HepG2 (cell line): ENCODE results near the gene PSPH. TPM values are rescaled to one million over a fixed set of nuclear protein-coding genes. Genes with fewer than 3 reads are reported as not detected.

Experiments used
- DMTF1 ChIP-seq: sonication (generic); formaldehyde crosslinking; IDR thresholded peaks from 2 replicates; pipeline ENCODE4 v1.4.0; 2020; ENCODE audit warnings: mild to moderate bottlenecking, missing genetic modification reagents
- HOXA9 ChIP-seq: sonication (generic); formaldehyde crosslinking; IDR thresholded peaks from 2 replicates; pipeline ENCODE4 v1.8.1; 2022; ENCODE audit warnings: missing genetic modification reagents, mild to moderate bottlenecking, moderate library complexity, borderline replicate concordance
- KAT7 ChIP-seq: IDR thresholded peaks from 2 replicates; pipeline ENCODE4 v1.6.1; 2018; ENCODE audit warnings: borderline replicate concordance, missing compliant biosample characterization
- KLF12 ChIP-seq: sonication (generic); formaldehyde crosslinking; IDR thresholded peaks from 2 replicates; pipeline ENCODE4 v1.4.0; 2020; ENCODE audit warnings: missing genetic modification reagents, borderline replicate concordance
- MEIS1 ChIP-seq: sonication (generic); formaldehyde crosslinking; IDR thresholded peaks from 2 replicates; pipeline ENCODE4 v1.9.0; 2021; ENCODE audit warnings: mild to moderate bottlenecking, missing genetic modification reagents, moderate library complexity, borderline replicate concordance
- MTA1 ChIP-seq: sonication (generic); formaldehyde crosslinking; IDR thresholded peaks from 2 replicates; pipeline ENCODE4 v1.4.0; 2020; ENCODE audit warnings: missing genetic modification reagents, mild to moderate bottlenecking, borderline replicate concordance
- RARA ChIP-seq: IDR thresholded peaks from 2 replicates; pipeline ENCODE4 v1.6.1; 2016; ENCODE audit warnings: missing genetic modification reagents, missing compliant biosample characterization
- SPEN ChIP-seq: sonication (generic); formaldehyde crosslinking; IDR thresholded peaks from 2 replicates; pipeline ENCODE4 v1.5.1; 2020; ENCODE audit warnings: low read depth, mild to moderate bottlenecking, missing genetic modification reagents
- TBL1XR1 ChIP-seq: fragments of 150-350 bp; IDR thresholded peaks from 2 replicates; pipeline ENCODE4 v1.6.1; 2014; ENCODE audit warnings: borderline replicate concordance, low read length; ENCODE audit not compliant: partially characterized antibody
- TERF1 ChIP-seq: sonication (generic); formaldehyde crosslinking; IDR thresholded peaks from 2 replicates; pipeline ENCODE4 v1.8.0; 2022; ENCODE audit warnings: mild to moderate bottlenecking, missing genetic modification reagents, moderate library complexity
- YY1 ChIP-seq: IDR thresholded peaks from 2 replicates; pipeline ENCODE4 v1.6.1; 2011; ENCODE audit warnings: low read length, low read depth, moderate library complexity, mild to moderate bottlenecking; ENCODE audit not compliant: insufficient read depth, insufficient replicate concordance
- ZFP36L1 ChIP-seq: sonication (generic); formaldehyde crosslinking; IDR thresholded peaks from 2 replicates; pipeline ENCODE4 v1.8.0; 2022; ENCODE audit warnings: mild to moderate bottlenecking, missing genetic modification reagents, moderate library complexity
- ZNF276 ChIP-seq: sonication (generic); formaldehyde crosslinking; IDR thresholded peaks from 2 replicates; pipeline ENCODE4 v1.4.0; 2020; ENCODE audit warnings: mild to moderate bottlenecking, low read depth, missing genetic modification reagents
- ZNF343 ChIP-seq: sonication (generic); formaldehyde crosslinking; IDR thresholded peaks from 2 replicates; pipeline ENCODE4 v1.4.0; 2020; ENCODE audit warnings: mild to moderate bottlenecking, missing genetic modification reagents
- ZNF574 ChIP-seq: sonication (generic); formaldehyde crosslinking; IDR thresholded peaks from 2 replicates; pipeline ENCODE4 v1.4.0; 2020; ENCODE audit warnings: missing genetic modification reagents
- ZNF777 ChIP-seq: sonication (generic); formaldehyde crosslinking; IDR thresholded peaks from 2 replicates; pipeline ENCODE4 v1.4.0; 2020; ENCODE audit warnings: missing genetic modification reagents
- ZNF784 ChIP-seq: sonication (generic); formaldehyde crosslinking; IDR thresholded peaks from 2 replicates; pipeline ENCODE4 v1.5.1; 2020; ENCODE audit warnings: missing genetic modification reagents, mild to moderate bottlenecking, borderline replicate concordance
- polyA plus RNA-seq, 8 experiments: library from polyadenylated mRNA; depleted of rRNA in 3 of 8; stranded (reverse) in 7 of 8; unstranded in 1 of 8; fragments of >200 nt; fragmentation: Illumina TruSeq in 4 of 8; extraction: Trizol in 4 of 8; gene quantifications; 2 replicates each; pipeline versions ENCODE4 v1.2.1 to v1.2.3, GENCODE V29; 2011 to 2016; ENCODE audit warnings: low read depth in 4 of 8, missing spikeins in 1 of 8, mixed read lengths in 1 of 8; ENCODE audit not compliant: insufficient read depth in 1 of 8
- total RNA-seq, 5 experiments: library from RNA; depleted of rRNA; stranded (reverse); fragments of >200 nt; fragmentation: Illumina TruSeq; extraction: Trizol; gene quantifications; 2 replicates each; pipeline ENCODE4 v1.2.3, GENCODE V29; 2016; ENCODE audit warnings: low read depth in 1 of 5
- TF ChIP-seq, protein P1 (sequence below): sonication (generic); formaldehyde crosslinking; IDR thresholded peaks from 2 replicates; pipeline ENCODE4 v1.5.0; 2020; ENCODE audit warnings: missing genetic modification reagents

Gene PSPH
- total and polyA plus RNA-seq, 2 of the 13 experiments (the other 11 are each of a cell fraction or from before 2014, with no cell fraction given) = 85.5 to 124 TPM

- TF ChIP-seq ZNF343 (CRISPR knock-in tag) (no peak), ZNF784 (peak; percentile 51; the same call in 1 of the 2 replicates), TBL1XR1 (no peak), RARA (CRISPR knock-in tag) (peak; percentile 57), YY1 (peak; percentile 63), MEIS1 (no peak; the same call in 1 of the 2 replicates), KAT7 (CRISPR knock-in tag) (peak; percentile 88; the same call in 1 of the 2 replicates), SPEN (peak; percentile 72; the same call in 1 of the 2 replicates), MTA1 (CRISPR knock-in tag) (peak; percentile 38; the same call in 1 of the 2 replicates), TERF1 (CRISPR knock-in tag) (no peak), ZNF574 (peak; percentile 87), HOXA9 (no peak), KLF12 (no peak), ZNF777 (peak; percentile 77), ZNF276 (CRISPR knock-in tag) (no peak), DMTF1 (no peak), ZFP36L1 (no peak)
- TF ChIP-seq, protein P1, sequence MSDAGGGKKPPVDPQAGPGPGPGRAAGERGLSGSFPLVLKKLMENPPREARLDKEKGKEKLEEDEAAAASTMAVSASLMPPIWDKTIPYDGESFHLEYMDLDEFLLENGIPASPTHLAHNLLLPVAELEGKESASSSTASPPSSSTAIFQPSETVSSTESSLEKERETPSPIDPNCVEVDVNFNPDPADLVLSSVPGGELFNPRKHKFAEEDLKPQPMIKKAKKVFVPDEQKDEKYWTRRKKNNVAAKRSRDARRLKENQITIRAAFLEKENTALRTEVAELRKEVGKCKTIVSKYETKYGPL (CRISPR knock-in tag) = no peak
Measured at GRCh38 chr7:56063882-56064625, 12.8 kb upstream of the PSPH start, which contains the start of gene SUMF2 (continued).
